ENCODE data around the gene LHFPL3.

Gene LHFPL3

DNA sequence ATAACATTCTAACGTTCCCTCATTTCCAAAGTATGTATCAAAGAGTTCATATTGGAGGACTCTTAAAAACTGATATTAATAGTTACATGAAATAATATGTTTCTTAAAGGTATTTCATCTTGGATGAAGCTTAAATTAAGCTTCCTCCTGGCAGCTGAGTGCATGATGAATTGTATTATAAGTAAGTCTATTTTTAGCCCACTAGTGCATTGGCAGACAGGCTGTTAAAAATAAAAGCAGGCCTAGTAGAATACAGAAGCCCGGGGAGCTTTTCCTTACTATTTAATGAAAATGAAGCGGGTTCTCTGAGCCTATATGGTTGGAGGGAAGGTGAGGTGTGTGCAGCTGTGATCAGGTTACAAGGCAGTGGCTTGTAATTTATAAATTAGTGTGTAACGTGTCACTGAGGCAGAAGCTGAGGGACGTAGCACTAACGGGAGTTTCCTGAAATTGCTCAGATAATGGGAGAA lies 554.9 kb downstream of the LHFPL3 start:
- TF ChIP-seq CTCF (IDR thresholded peaks at IDR 0.05; ENCODE audit: low read depth, low read length, poor library complexity, severe bottlenecking) (no peak), EZH2phosphoT487 (IDR thresholded peaks at IDR 0.05; ENCODE audit: borderline replicate concordance, low read length) (no peak)
- Histone ChIP-seq H3K4me3 (ENCODE audit: low read length) (no peak overlapping the region), H3K79me2 (ENCODE audit: control insufficient read depth, low read length) (no peaks in the 10 kb centered on the region), H3K4me1 (ENCODE audit: control insufficient read depth, low read length) (peaks cover 11% of the 10 kb centered on the region), H3K27ac (ENCODE audit: low read depth, low read length) (no peak overlapping the region), H4K20me1 (ENCODE audit: control insufficient read depth, insufficient read depth, low read depth, low read length) (no peaks in the 10 kb centered on the region), H3F3A (ENCODE audit: control insufficient read depth, insufficient read depth) (no peaks in the 10 kb centered on the region), H3K4me2 (ENCODE audit: low read length) (peak overlapping the region; percentile 42; the same call in 1 of the 2 replicates), H3K9me3 (ENCODE audit: control insufficient read depth, insufficient read depth, low read length) (no peaks in the 10 kb centered on the region), H3K9me2 (replicated peaks; ENCODE audit: control insufficient read depth, low read length) (no peaks in the 10 kb centered on the region), H3K27me3 (ENCODE audit: control insufficient read depth, low read length) (peaks cover 15% of the 10 kb centered on the region), H3K36me3 (ENCODE audit: control insufficient read depth, low read length) (no peaks in the 10 kb centered on the region)

- no peaks in the 10 kb centered on the region for H3K9me2 ChIP-seq (replicated peaks; ENCODE audit: control insufficient read depth, low read length)
- H3K27me3 ChIP-seq (ENCODE audit: control insufficient read depth, low read length): peaks cover 15% of the 10 kb centered on the region
- H3K4me3 ChIP-seq (ENCODE audit: low read length): 0 out of 2 replicates have a peak overlapping the region, but pooled peaks have one; percentile 1
- H4K20me1 ChIP-seq (ENCODE audit: control insufficient read depth, insufficient read depth, low read depth, low read length): no peaks in the 10 kb centered on the region
- H3K79me2 ChIP-seq (ENCODE audit: control insufficient read depth, low read length): no peaks in the 10 kb centered on the region
- H3K36me3 ChIP-seq (ENCODE audit: control insufficient read depth, low read length): no peaks in the 10 kb centered on the region
- no peaks in the 10 kb centered on the region for H3K9me3 ChIP-seq (ENCODE audit: control insufficient read depth, insufficient read depth, low read length)
- H3K4me2 ChIP-seq (ENCODE audit: low read length): peak overlapping the region; percentile 42
- no peaks in the 10 kb centered on the region for H3F3A ChIP-seq (ENCODE audit: control insufficient read depth, insufficient read depth)
- no peak for TF ChIP-seq EZH2phosphoT487 (IDR thresholded peaks at IDR 0.05; ENCODE audit: borderline replicate concordance, low read length)
- peak; percentile 100 for TF ChIP-seq CTCF (IDR thresholded peaks at IDR 0.05; ENCODE audit: low read depth, low read length, poor library complexity, severe bottlenecking)
- H3K4me1 ChIP-seq (ENCODE audit: control insufficient read depth, low read length): peaks cover 11% of the 10 kb centered on the region
- no peak overlapping the region for H3K27ac ChIP-seq (ENCODE audit: low read depth, low read length)
These were observed 555.5 kb downstream of the LHFPL3 start for GRCh38 chr7:104883718-104884452.

DNA sequence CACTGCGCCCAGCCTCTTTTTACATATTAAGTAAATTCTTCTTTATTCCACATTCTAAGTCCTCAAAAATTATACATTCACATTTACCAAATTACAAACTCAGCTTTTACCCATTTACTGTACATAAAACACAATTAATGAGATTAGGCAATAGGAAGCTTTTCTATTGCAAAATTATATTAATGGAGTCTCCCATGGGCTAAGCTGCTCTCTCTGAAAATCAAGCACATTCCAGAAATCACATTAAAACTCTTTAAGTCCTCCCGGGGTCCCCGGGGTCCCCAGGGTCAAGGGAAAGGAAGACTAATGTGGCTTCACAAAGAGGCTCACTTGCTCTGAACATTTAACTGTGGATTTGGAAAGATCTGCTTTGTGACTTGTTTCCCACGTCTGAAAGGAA lies 558.2 kb downstream of the LHFPL3 start:
- H3K27me3 ChIP-seq (ENCODE audit: control insufficient read depth, low read length): peaks cover 30% of the 10 kb centered on the region

More for the DNA sequence above, 558.2 kb downstream of the LHFPL3 start:
- Histone ChIP-seq H3K79me2 (ENCODE audit: control insufficient read depth, low read length) (no peaks in the 10 kb centered on the region), H3F3A (ENCODE audit: control insufficient read depth, insufficient read depth) (no peaks in the 10 kb centered on the region), H3K36me3 (ENCODE audit: control insufficient read depth, low read length) (no peaks in the 10 kb centered on the region), H3K9me2 (replicated peaks; ENCODE audit: control insufficient read depth, low read length) (no peaks in the 10 kb centered on the region), H3K4me2 (ENCODE audit: low read length) (no peak overlapping the region), H4K20me1 (ENCODE audit: control insufficient read depth, insufficient read depth, low read depth, low read length) (no peaks in the 10 kb centered on the region), H3K9me3 (ENCODE audit: control insufficient read depth, insufficient read depth, low read length) (no peaks in the 10 kb centered on the region), H3K4me1 (ENCODE audit: control insufficient read depth, low read length) (peaks cover 11% of the 10 kb centered on the region), H3K27ac (ENCODE audit: low read depth, low read length) (no peak overlapping the region), H3K4me3 (ENCODE audit: low read length) (no peak overlapping the region)
- TF ChIP-seq CTCF (IDR thresholded peaks at IDR 0.05; ENCODE audit: low read depth, low read length, poor library complexity, severe bottlenecking): no peak
- no peak for TF ChIP-seq EZH2phosphoT487 (IDR thresholded peaks at IDR 0.05; ENCODE audit: borderline replicate concordance, low read length)
